HL-60 (cell line): ENCODE measurements around the gene CHID1.

Experiments used
- GABPA ChIP-seq: IDR thresholded peaks from 2 replicates; pipeline ENCODE4 v1.6.1; 2012; ENCODE audit warnings: low read depth
- POLR2AphosphoS5 ChIP-seq: IDR thresholded peaks from 2 replicates; pipeline ENCODE4 v1.6.1; 2012; ENCODE audit warnings: low read depth
- TF ChIP-seq, protein P1 (sequence below): IDR thresholded peaks from one replicate; pipeline ENCODE4 v1.5.1; 2011; ENCODE audit warnings: low read length, control low read depth, inconsistent platforms; ENCODE audit not compliant: insufficient read depth

DNA sequence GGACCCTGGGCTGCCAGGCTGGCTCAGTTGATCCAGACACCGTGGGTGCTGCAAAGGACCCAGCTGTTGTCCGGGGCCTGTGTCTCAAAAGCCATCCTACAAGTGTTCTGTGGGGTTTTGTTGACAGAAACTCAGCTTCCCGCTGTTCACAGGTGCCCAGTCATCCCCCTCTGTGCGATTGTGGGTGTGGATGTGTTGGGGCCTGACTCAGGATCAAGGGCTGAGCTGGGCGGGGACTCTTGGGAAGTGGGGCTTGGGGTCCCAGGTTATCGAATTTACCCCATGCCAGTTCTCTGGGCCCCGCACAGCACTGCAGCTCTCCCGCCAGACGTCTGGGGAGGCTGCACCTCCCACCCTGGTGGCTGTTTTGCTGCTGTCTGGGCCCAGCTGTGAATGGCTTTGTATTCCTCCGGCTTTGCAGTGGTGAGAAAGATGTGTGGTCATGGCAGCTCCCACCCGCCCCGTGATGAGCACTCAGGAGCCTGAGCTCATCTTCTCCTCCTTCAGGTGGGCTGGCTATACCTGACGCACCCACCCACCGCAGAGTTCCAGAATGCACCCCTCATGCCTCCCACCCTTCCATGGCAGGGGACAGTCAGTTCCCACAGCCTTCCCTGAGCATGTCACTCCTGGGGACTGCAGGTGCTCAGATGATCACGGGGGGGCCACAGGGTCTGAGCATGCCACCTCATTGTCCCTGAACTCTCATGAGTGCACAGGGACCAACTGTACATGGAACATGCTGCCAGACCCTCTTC lies 11.5 kb upstream of the CHID1 start:
- TF ChIP-seq, protein P1, sequence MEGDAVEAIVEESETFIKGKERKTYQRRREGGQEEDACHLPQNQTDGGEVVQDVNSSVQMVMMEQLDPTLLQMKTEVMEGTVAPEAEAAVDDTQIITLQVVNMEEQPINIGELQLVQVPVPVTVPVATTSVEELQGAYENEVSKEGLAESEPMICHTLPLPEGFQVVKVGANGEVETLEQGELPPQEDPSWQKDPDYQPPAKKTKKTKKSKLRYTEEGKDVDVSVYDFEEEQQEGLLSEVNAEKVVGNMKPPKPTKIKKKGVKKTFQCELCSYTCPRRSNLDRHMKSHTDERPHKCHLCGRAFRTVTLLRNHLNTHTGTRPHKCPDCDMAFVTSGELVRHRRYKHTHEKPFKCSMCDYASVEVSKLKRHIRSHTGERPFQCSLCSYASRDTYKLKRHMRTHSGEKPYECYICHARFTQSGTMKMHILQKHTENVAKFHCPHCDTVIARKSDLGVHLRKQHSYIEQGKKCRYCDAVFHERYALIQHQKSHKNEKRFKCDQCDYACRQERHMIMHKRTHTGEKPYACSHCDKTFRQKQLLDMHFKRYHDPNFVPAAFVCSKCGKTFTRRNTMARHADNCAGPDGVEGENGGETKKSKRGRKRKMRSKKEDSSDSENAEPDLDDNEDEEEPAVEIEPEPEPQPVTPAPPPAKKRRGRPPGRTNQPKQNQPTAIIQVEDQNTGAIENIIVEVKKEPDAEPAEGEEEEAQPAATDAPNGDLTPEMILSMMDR: no peak
- TF ChIP-seq GABPA (no peak), POLR2AphosphoS5 (no peak)
